ENCODE results near the gene MORC4.

DNA sequence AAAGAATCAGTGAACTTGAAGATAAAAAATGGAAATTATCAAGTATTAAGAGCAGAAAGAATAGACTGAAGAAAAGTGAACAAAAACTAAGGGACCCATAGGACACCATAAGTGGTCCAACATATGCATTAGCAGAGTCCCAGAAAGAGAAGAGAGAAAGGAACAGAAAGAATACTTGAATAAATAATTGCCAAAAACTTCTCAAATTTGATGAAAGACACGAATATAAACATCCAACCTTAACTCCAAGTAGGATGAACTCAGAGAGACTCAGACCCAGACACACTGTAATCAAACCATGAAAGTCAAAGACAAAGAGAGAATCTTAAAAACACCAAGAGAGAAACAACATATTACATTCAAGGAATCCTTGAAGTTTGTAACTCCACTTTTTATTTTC is 35.7 kb downstream of the MORC4 start:
- TF ChIP-seq, protein P1, sequence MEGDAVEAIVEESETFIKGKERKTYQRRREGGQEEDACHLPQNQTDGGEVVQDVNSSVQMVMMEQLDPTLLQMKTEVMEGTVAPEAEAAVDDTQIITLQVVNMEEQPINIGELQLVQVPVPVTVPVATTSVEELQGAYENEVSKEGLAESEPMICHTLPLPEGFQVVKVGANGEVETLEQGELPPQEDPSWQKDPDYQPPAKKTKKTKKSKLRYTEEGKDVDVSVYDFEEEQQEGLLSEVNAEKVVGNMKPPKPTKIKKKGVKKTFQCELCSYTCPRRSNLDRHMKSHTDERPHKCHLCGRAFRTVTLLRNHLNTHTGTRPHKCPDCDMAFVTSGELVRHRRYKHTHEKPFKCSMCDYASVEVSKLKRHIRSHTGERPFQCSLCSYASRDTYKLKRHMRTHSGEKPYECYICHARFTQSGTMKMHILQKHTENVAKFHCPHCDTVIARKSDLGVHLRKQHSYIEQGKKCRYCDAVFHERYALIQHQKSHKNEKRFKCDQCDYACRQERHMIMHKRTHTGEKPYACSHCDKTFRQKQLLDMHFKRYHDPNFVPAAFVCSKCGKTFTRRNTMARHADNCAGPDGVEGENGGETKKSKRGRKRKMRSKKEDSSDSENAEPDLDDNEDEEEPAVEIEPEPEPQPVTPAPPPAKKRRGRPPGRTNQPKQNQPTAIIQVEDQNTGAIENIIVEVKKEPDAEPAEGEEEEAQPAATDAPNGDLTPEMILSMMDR (conservative IDR thresholded peaks at IDR 0.05; ENCODE audit: low read length), result no peak
- TF ChIP-seq EZH2phosphoT487 (IDR thresholded peaks at IDR 0.05; ENCODE audit: borderline replicate concordance, low read depth, low read length), result no peak

Measured in OCI-LY7 (cell line).